Fibroblast of pulmonary artery (primary cell): ENCODE data around the gene TMEM266.

Experiments used
- DNase-seq: peaks from one replicate; pipeline ENCODE4 v3.0.0-alpha.2; 2010; ENCODE audit warnings: low read depth
- H3K4me3 ChIP-seq: replicated peaks from 2 replicates; pipeline ENCODE4 v1.5.1; 2011; ENCODE audit warnings: low read depth, mild to moderate bottlenecking, control low read depth, low read length, moderate library complexity
- TF ChIP-seq, protein P1 (sequence below): IDR thresholded peaks from 2 replicates; pipeline ENCODE4 v1.5.1; 2011; ENCODE audit warnings: mild to moderate bottlenecking, control low read depth, low read length, inconsistent platforms; ENCODE audit errors: missing control alignments

TMEM266 gene

DNA sequence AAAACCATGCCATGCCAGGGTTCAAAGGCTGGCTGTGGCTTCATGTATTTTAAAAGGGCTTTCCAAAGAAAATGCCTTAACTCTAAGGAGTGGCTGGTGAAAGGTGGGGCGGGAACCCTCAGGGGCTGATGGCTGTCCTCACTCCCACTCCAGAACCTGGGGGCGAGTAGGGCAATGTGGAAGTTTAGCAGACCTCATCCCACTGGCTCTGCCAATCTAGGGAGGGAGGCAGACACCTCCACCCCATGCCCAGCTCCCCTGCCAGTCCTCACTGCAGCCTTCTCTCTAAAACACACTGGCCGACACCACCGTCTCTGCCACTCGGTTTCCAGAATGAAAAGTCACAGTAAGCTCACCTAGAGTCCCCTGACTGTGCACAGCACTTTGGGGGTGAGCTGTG is 99.5 kb downstream of the TMEM266 start:
- H3K4me3 ChIP-seq: no peak overlapping the region
- TF ChIP-seq, protein P1, sequence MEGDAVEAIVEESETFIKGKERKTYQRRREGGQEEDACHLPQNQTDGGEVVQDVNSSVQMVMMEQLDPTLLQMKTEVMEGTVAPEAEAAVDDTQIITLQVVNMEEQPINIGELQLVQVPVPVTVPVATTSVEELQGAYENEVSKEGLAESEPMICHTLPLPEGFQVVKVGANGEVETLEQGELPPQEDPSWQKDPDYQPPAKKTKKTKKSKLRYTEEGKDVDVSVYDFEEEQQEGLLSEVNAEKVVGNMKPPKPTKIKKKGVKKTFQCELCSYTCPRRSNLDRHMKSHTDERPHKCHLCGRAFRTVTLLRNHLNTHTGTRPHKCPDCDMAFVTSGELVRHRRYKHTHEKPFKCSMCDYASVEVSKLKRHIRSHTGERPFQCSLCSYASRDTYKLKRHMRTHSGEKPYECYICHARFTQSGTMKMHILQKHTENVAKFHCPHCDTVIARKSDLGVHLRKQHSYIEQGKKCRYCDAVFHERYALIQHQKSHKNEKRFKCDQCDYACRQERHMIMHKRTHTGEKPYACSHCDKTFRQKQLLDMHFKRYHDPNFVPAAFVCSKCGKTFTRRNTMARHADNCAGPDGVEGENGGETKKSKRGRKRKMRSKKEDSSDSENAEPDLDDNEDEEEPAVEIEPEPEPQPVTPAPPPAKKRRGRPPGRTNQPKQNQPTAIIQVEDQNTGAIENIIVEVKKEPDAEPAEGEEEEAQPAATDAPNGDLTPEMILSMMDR: no peak

DNA sequence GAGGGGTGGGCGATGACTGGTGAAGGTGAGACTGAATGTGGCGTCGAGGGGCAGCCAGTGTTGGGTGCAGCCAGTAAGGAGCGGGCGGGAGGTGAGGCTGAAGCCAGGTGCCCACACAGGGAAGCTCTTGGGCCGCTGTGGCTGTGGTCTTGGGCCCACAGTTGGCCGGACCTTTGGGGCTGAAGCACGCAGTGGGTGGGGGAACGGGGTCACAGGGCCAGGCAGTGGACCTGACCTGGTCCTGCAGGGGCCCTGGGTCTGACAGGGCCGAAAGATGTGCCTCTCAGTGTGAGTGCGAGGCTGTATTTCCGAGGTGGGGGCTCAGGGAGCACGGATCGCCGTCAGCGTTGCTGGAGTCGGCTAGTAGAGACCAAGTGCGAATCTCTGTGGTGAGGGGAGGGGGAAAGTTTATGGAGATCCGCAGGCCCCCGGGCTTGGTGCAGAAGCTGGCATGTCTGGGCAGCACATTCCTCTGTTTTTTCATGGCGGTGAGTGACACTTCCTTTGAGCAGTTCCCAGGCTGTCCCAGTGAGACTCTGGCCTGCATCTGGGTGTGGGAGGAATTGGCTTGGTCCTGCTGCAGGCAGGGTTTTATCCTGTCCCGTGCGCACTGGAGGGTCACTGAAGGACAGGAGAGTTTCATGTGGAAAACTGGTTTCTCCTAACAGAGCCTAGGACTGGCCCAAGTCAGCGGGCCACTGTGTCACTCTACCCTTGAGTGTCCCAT is 100.8 kb downstream of the TMEM266 start:
- DNase-seq: no peak
- TF ChIP-seq, protein P1: no peak
- H3K4me3 ChIP-seq: no peak overlapping the region

More for the DNA sequence above, 99.5 kb downstream of the TMEM266 start:
- DNase-seq: no peak

DNA sequence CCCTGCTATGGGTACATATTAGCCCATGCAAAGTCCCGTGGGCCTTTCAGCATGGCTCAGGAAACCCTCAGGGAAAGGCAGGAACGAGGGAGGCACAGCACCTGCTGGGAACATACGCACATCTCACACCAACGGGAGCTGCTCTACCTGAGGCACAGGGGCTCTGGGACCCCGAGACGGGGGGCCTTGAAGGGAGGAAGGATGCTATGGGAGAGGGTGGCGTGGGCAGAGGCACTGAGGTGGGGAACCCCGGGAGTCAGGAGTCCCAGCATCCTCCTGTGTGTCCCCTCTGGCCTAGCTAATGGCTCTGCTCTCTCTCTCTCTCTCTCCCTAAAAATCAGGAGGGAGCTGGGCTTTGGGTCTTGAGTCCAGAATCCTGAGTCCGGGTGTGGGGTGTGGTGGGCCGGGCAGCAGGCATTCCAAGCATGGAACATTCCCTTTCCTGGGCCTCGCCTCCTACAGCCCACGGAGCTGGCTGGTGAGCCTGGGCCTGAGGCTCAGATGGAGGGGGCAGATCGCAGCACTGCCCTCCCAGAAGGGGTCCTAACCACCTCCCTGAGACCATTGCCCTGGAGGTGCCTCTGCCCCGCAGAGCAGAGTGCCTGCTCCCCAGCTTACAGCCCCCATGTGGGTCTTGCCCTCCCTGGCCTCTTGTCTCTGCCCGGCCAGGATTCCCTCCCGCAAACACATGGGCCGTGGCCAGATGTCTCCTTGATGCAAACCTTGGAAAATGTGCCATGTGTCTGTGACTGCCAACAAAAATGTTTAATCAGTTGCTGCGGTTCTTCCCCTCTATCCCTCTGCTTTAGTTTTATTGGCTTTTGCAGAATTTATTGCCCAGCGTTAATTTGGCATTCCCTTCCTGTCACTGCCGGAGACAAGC is 101.6 kb downstream of the TMEM266 start:
- no peak overlapping the region for H3K4me3 ChIP-seq
- TF ChIP-seq, protein P1: no peak
- DNase-seq: no peak

DNA sequence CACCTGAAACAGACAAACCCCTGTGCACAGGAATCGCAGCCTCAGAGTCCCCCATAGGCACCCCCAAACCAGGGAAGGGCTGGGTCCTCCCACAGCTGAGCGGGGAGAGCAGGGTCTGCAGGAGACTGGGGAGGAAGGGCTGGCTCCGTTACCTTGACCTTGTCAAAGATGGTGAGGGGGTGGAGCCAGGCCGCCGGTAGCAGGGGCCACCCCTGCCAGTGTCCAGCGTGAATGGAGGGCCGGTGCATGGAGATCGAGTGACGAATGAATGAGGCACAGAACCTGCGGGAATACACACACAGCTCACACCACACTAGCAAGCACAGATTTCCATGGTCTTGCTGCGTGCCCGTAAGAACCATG is 102.2 kb downstream of the TMEM266 start:
- TF ChIP-seq, protein P1: no peak
- no peak for DNase-seq
- no peak overlapping the region for H3K4me3 ChIP-seq

DNA sequence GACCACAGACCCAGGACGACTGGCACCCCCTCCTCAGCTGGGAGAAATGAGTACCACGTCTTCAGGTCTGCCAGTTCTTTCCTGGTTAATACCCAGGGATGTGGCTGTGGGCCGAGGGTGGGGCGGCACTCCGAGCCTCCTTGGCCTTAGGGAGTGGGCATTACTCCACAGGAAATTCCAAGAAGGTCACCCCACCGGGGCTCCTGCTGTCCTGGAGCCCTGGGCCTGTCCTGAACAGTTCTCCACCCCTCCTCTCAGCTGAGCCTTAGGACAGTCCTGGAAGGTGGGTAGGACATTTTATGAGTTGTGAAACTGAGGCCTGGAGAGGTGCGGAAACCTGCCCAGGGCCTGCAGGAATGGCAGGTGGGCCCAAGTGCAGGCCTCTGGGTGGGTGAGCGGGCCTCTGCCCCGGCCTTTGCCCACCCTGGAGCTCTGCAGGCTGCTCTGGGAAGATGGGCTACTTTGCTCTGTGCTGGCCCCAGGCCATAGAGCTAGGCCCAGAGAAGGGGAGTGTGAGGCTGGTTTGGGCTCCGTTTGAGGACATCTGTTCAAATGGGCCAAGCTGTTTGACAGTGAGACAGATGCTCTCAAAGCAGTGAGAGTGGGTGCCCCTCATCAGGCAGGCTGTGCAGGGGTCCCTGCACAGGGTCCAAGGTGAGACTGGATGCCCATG is 103.1 kb downstream of the TMEM266 start:
- H3K4me3 ChIP-seq: no peak overlapping the region
- DNase-seq: no peak
- TF ChIP-seq, protein P1: no peak

DNA sequence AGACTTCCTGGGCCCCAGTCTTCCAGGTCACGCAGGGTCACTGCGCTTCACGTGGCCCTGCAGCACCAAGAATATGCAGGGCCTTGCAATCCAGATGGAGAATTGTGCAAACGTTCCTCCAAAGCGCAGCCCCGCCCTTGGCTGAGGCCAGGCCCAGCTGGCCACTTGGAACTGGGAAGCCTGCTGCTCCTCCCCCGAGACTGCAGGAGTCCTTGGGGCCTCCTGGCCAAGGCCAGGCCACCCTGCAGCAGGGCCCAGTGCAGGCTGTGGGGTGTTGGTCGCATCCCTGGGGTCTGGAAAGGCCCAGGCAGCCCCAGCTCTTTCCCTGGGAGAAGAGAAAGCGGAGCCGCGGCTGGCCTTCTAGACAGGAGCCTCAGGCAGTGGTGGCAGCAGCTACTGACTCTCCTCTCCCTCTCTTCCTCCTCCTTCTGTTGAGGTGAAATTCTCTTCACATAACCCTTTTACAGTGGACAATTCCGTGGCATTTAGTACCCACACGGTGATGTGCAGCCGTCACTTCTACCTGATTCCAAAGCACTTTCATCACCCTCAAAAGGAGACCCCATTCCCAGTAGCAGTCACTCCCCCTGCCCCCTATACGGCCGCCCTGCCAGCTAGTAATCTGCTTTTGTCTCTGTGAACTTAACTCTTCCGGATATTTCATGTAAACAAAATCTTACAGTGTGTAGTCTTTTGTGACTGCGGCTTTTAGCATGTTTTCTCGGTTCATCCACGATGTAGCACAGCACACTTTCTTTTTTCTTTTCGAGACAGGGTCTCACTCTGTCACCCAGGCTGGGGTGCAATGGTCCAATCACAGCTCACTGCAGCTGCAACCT is 103.9 kb downstream of the TMEM266 start:
- H3K4me3 ChIP-seq: no peak overlapping the region
- peak; percentile 71 for DNase-seq
- TF ChIP-seq, protein P1: no peak
